ENCODE measurements around the gene BDH1.

The BDH1 gene

DNA sequence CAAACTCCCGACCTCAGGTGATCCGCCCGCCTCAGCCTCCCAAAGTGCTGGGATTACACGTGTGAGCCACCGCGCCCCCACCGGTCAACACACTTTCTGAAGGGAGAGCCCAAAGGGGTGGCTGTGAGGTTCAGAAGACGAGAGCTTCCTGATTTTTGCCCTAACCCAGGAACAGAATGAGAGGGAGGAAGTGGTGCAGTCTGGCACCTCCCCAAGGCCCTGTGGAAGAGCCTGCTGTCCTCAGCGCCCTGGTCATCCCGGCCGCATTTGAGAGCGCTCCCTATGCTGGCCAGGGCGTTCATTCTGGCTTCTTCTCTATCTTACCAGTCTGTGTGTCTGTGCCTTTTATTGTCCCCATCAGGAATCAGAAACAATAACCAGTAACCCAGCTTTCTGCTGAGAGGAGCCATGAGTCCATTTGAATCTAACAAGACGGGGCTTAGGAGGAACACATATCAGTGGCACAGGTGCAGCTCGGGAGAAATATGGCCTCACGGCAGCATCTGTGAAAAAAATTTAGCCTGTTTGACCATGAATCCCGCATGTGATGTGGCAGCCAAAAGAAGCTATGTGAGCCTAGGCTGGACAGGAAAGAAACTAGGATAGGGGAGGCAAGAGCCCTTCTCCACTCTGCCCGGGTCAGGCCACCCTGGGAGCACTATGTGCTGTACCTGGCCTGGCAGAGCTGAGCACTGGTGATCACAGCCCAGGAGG lies 12.9 kb downstream of the BDH1 start:
- H3K27me3 Mint-ChIP-seq = no peaks in the 10 kb centered on the region
- H3K4me1 Mint-ChIP-seq = peaks cover 4% of the 10 kb centered on the region
- H3K4me3 Mint-ChIP-seq = no peak overlapping the region
- no peaks in the 10 kb centered on the region for H3K9me3 Mint-ChIP-seq
- peaks cover 2% of the 10 kb centered on the region for H3K36me3 Mint-ChIP-seq
- H3K27ac Mint-ChIP-seq = no peak overlapping the region

DNA sequence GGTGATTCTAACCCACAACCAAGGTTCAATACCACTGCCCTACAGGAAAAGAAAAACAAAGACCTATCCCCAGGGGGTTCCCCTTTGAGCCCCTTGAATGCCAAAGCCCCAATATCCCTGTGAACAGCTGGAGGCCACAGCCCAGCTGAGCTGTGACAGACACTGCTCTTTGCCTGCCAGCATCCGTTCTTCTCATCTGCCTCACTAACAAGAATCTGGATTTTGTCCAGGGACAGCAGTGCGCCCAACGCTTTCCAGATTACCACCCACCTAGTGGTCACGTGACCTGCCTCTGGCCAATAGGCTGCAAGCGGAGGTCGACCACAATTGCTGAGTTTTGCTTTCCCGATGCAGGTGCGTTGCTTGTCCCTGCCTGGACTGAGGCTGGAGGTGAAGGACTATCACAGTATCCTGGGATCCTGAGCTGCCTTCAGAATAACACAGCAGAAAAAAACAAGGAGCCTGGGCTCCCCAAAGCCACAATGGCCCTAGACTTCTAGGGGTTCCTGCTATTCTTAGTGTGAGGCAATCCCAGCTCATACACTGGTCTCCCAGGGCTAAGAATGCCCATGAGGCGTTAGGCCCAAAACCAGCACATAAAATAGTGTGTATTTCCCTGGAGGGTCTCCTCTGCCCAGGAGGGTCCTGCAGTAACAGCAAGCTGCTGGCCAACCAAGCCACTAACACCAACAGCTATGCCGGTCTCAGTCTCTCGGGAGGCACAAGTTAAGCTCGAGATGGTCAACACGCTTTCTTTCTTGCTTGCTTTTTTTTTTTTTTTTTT lies 13.8 kb downstream of the BDH1 start:
- Mint-ChIP-seq H3K36me3 (peaks cover 3% of the 10 kb centered on the region), H3K27ac (no peak overlapping the region), H3K4me1 (no peaks in the 10 kb centered on the region), H3K4me3 (no peak overlapping the region), H3K27me3 (no peaks in the 10 kb centered on the region), H3K9me3 (no peaks in the 10 kb centered on the region)

DNA sequence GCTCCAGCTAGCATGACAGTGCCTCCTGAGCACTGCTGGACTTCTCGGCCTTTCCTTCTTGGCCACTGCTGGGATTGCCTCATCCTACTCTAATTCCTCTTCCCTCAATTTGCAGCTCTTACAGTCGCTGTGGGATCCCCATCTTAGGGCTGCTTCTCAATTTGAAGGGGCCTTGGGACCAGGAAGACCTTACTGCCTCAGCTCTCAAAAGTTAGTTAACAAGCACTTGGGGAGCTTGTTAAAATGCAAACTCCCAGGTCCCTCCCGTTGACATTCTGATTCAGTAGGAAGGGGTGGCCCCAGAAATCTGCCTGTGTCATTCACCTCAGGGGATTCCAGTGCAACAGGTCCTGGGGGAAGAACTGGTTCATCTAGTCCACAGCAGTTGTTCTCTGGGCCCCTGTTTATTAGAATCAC lies 14.8 kb downstream of the BDH1 start:
- Mint-ChIP-seq H3K27me3 (no peaks in the 10 kb centered on the region), H3K4me3 (no peak overlapping the region), H3K36me3 (peaks cover 3% of the 10 kb centered on the region), H3K4me1 (no peaks in the 10 kb centered on the region), H3K27ac (no peak overlapping the region), H3K9me3 (no peaks in the 10 kb centered on the region)

DNA sequence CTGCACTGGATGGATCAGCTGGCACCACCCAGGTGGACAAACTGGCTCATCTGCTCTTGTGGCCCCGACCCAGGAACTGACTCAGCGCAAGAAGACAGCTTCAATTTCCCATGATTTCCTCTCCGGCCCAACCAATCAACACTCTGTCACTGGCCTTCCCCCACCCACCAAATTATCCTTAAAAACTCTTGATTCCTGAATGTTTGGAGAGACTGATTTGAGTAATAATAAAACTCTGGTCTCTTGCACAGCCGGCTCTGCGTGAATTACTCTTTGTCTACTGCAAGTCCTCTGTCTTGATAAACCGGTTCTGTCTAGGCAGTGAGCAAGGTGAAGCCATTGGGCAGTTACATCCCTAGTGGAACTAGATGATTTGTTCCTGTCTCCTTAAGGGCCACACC lies 16.1 kb downstream of the BDH1 start:
- Mint-ChIP-seq H3K4me3 (no peak overlapping the region), H3K36me3 (peaks cover 2% of the 10 kb centered on the region), H3K27ac (no peak overlapping the region), H3K4me1 (no peaks in the 10 kb centered on the region), H3K27me3 (no peaks in the 10 kb centered on the region), H3K9me3 (no peaks in the 10 kb centered on the region)

DNA sequence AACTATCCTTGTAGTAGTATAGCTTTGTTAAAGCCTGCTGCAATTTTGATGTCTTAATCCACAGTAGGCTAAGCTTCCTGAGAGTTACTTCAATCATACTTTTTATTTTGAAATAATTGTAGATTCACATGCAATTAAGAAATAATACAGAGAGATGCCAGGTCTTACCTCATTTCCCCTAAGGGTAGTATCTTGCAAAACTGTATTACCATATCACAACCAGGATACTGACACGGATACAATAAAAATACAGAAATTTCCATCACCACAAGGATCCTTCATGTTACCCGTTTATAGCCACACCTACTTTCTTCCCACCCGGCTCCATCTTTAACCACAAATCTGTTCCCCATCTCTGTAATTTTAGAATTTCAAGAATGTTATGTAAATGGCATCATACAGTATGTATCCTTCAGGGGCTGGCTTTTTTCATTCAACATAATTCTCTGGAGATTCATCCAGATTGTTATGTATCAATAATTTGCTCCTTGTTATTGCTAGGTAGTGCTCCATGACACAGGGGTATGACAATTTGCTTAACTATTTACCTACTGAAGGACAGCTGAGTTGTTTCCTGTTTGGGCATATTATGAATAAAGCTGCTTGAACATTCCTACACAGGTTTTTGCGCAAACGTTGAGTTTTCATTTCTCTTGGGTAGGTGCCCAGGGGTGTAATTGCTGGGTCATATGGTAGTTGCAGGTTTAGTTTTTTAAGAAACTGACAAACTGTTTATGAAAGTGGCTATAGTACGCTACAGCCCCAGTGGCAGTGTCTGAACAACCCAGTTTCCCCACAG lies 21.6 kb downstream of the BDH1 start:
- no peaks in the 10 kb centered on the region for H3K9me3 Mint-ChIP-seq
- H3K4me1 Mint-ChIP-seq = no peaks in the 10 kb centered on the region
- no peaks in the 10 kb centered on the region for H3K27me3 Mint-ChIP-seq
- peaks cover 12% of the 10 kb centered on the region for H3K36me3 Mint-ChIP-seq
- H3K27ac Mint-ChIP-seq = peak overlapping the region; percentile 51
- H3K4me3 Mint-ChIP-seq = no peak overlapping the region

DNA sequence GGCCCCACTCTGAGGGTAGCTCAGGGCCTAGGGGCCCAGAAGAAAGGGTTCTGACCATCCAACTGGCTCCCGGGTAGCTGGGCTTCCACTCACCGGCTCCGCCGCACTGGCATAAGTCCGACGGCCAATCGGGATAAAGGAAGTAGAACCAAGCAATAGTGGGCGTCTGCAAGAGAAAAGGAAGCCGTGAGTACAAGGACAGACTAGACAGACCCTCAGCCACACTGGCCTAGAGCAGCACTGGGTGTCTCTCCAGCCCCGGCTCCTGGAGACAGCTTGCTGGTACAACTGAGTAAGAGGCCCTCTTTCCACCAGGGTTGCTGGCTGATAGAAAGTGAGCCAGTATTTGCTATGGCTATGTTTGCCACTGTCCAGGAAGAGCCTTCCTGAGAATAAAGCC lies 22.4 kb downstream of the BDH1 start:
- no peaks in the 10 kb centered on the region for H3K9me3 Mint-ChIP-seq
- H3K27me3 Mint-ChIP-seq = no peaks in the 10 kb centered on the region
- H3K36me3 Mint-ChIP-seq = peaks cover 12% of the 10 kb centered on the region
- H3K27ac Mint-ChIP-seq = no peak overlapping the region
- H3K4me1 Mint-ChIP-seq = no peaks in the 10 kb centered on the region
- no peak overlapping the region for H3K4me3 Mint-ChIP-seq

GRCh38 chr3:197532388-197532787 lies 23.4 kb downstream of the BDH1 start:
- Mint-ChIP-seq H3K27me3 (no peaks in the 10 kb centered on the region), H3K4me1 (no peaks in the 10 kb centered on the region), H3K36me3 (peaks cover 11% of the 10 kb centered on the region), H3K9me3 (no peaks in the 10 kb centered on the region), H3K4me3 (no peak overlapping the region), H3K27ac (no peak overlapping the region)

- H3K27ac Mint-ChIP-seq = no peak overlapping the region
Measured at GRCh38 chr3:197528190-197528589, 27.6 kb downstream of the BDH1 start.

DNA sequence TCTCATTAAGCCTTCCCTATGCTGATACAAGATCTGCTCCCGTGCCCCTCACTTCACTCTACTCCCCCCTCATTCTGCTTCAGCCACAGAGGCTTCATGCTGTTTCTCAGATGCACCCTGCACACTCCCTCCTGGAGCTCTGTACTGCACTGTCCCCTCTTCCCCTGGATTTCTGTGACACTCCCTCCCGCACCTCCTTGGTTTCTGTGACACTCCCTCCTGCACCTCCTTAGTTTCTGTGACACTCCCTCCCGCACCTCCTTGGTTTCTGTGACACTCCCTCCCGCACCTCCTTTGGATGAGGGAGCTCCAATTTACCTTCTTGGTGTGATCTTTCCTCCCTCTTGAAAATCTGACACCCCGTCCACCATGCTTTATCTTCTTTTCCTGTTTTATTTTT lies 28.2 kb downstream of the BDH1 start:
- H3K27me3 Mint-ChIP-seq = no peaks in the 10 kb centered on the region
- no peak overlapping the region for H3K27ac Mint-ChIP-seq
- H3K4me3 Mint-ChIP-seq = no peak overlapping the region
- H3K36me3 Mint-ChIP-seq = peaks cover 11% of the 10 kb centered on the region
- no peaks in the 10 kb centered on the region for H3K9me3 Mint-ChIP-seq
- H3K4me1 Mint-ChIP-seq = no peaks in the 10 kb centered on the region

More at GRCh38 chr3:197528190-197528589, 27.6 kb downstream of the BDH1 start:
- Mint-ChIP-seq H3K27me3 (no peaks in the 10 kb centered on the region), H3K36me3 (peaks cover 11% of the 10 kb centered on the region), H3K9me3 (no peaks in the 10 kb centered on the region), H3K4me1 (no peaks in the 10 kb centered on the region), H3K4me3 (no peak overlapping the region)

- Mint-ChIP-seq H3K36me3 (peaks cover 6% of the 10 kb centered on the region), H3K27me3 (no peaks in the 10 kb centered on the region), H3K27ac (no peak overlapping the region), H3K4me3 (no peak overlapping the region), H3K9me3 (no peaks in the 10 kb centered on the region), H3K4me1 (no peaks in the 10 kb centered on the region)
Measured at GRCh38 chr3:197525706-197526105, 30.1 kb downstream of the BDH1 start.

DNA sequence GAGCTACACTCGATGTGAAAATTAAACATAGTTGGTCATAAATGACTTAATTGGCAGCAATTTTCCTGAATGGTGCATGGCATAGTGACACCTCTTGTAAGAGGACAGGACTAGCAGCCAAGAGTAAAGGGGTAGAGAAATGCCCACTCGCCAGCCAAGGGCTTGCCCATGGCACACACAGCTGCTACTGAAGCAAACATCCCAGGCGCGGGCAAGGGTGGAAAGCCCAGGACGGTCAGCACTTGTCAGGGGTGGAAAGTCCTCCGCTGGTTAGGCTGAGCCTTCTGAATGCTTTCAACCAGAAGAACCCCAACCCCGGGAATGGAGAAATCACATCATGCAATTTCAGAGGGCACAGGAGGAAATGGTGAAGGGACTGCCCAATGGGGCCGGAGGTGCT lies 31.6 kb downstream of the BDH1 start:
- H3K36me3 Mint-ChIP-seq = peaks cover 3% of the 10 kb centered on the region
- H3K27me3 Mint-ChIP-seq = no peaks in the 10 kb centered on the region
- H3K9me3 Mint-ChIP-seq = no peaks in the 10 kb centered on the region

DNA sequence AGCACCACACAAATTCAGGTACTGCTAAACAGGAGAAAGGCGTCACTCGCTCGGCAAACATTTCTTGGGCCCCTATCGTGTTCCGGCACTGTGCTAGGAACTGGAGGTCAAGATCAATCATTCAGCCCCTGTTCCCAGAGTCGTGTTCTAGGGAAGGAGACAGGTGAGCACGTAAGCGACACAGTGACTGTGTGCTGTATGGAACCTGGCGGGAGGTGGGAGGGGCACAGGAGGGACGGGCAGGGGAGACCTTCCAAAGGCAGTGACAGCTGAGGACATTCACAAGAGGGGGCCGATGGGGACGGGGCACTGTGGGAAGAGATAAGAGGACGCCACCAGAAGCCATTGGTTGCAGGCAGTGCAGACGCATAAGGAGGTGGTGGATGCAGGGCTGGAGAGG lies 32.2 kb downstream of the BDH1 start:
- no peaks in the 10 kb centered on the region for H3K27me3 Mint-ChIP-seq
- no peak overlapping the region for H3K27ac Mint-ChIP-seq
- peaks cover 4% of the 10 kb centered on the region for H3K36me3 Mint-ChIP-seq
- no peak overlapping the region for H3K4me3 Mint-ChIP-seq
- H3K9me3 Mint-ChIP-seq = no peaks in the 10 kb centered on the region
- H3K4me1 Mint-ChIP-seq = peaks cover 4% of the 10 kb centered on the region

More for the DNA sequence above, 31.6 kb downstream of the BDH1 start:
- H3K4me1 Mint-ChIP-seq = peaks cover 2% of the 10 kb centered on the region
- no peak overlapping the region for H3K4me3 Mint-ChIP-seq
- no peak overlapping the region for H3K27ac Mint-ChIP-seq

DNA sequence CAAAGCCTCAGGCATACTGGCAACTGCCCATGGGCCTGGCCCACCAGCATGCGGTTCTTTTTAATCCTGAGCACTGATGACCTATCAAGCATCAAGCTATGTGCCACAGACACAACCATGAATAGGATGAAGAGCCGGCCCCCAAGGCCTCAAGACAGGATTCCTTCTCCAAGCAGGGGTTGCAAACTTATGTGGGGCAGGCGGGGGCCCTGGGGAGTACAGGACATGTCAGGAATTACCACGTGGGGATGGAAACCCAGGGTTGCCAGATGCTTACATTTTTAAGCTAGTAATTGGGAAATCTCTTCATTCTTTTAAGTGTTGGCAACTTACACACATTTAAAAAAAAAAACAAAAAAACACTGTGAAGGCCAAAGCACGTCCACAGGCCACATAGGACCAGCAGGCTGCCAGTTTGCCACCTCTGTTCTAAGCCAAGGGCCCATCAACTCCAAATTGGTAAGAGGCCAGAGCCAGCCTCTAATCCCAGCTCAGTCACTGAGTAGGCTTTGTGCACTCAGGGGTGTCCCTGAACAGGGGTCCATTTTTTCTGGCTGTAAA lies 32.8 kb downstream of the BDH1 start:
- Mint-ChIP-seq H3K9me3 (no peaks in the 10 kb centered on the region), H3K27ac (no peak overlapping the region), H3K27me3 (no peaks in the 10 kb centered on the region)

DNA sequence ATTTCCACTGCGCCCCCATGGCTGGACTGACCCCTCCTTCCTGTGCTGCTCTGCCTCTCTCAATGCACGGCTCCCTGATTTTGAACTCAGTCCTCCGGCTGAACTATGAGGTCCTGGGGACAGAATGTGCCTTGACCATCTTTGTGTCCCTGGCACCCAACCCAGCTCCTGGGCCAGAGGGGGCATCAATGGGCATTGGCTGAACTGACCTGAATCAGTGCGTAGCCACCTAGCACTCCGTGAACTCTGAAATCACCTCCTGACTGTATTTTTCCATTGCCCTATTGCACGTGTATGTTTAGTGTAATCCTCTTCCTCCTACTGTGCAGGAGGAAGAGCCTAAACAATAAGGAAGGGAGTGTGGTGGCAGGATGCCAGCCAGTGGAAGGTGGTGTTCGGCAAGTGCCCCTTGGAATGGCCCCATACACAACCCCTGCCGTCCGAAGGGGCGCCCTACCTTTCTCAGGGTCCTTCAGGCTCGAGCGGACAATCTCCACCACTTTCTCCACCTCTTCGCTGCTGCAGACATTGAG lies 33.5 kb downstream of the BDH1 start:
- Mint-ChIP-seq H3K4me1 (peaks cover 4% of the 10 kb centered on the region), H3K27ac (peak overlapping the region; percentile 68), H3K36me3 (peaks cover 4% of the 10 kb centered on the region), H3K4me3 (no peak overlapping the region), H3K27me3 (no peaks in the 10 kb centered on the region), H3K9me3 (no peaks in the 10 kb centered on the region)

More for the DNA sequence above, 32.8 kb downstream of the BDH1 start:
- peaks cover 4% of the 10 kb centered on the region for H3K4me1 Mint-ChIP-seq
- no peak overlapping the region for H3K4me3 Mint-ChIP-seq
- peaks cover 4% of the 10 kb centered on the region for H3K36me3 Mint-ChIP-seq

Data from activated naive CD4-positive, alpha-beta T cell treated with anti-CD3 and anti-CD28 coated beads, Interleukin-2, amount 50 U/mL, for 24 hours (primary cell).